ENCODE results near the gene CCNY. TPM values are rescaled to one million over a fixed set of nuclear protein-coding genes. Genes with fewer than 3 reads are reported as not detected.

CCNY gene
- total and polyA plus RNA-seq, 2 experiments from 2014 or later = 51.5 to 55.8 TPM

DNA sequence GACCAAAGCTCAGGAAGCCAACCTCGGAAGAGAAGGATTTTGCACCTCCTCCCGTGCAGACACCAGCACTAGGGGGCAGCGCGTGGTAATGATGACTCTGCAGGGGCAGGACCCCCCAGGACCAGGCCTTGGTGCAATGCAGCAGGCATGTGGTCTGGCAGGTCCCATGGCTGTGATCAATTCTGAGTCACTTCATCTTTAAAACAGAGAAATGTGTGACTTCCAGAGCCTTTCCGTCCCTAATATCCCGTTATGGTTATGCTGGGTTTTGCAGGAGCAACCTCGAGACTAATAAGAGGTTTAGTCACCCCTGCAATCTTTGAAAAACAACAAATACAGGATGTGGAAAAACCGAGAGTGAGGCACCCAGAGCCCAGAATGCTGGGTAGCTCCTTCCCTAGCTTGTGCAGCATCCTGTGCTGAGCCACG lies 238.6 kb downstream of the CCNY start:
- Histone ChIP-seq H3K9me2 (replicated peaks; ENCODE audit: insufficient read depth) (no peaks in the 10 kb centered on the region), H3K4me1 (ENCODE audit: insufficient read depth) (no peaks in the 10 kb centered on the region), H3K9me3 (ENCODE audit: low read depth) (no peaks in the 10 kb centered on the region), H3K79me2 (no peaks in the 10 kb centered on the region), H4K20me1 (ENCODE audit: insufficient read depth, poor library complexity, severe bottlenecking) (no peaks in the 10 kb centered on the region), H3K27ac (no peak overlapping the region), H3K4me2 (no peak overlapping the region), H3K27me3 (no peaks in the 10 kb centered on the region), H2AFZ (no peak overlapping the region), H3K36me3 (replicated peaks; ENCODE audit: insufficient read depth, low read depth) (no peaks in the 10 kb centered on the region), H3K4me3 (no peak overlapping the region)
- no peak for DNase-seq (ENCODE audit: low spot score)
- TF ChIP-seq EZH2phosphoT487 (IDR thresholded peaks at IDR 0.05; ENCODE audit: low read depth, severe bottlenecking, unreplicated experiment) (no peak), EZH2 (IDR thresholded peaks at IDR 0.05; ENCODE audit: borderline replicate concordance) (no peak)
- TF ChIP-seq, protein P1, sequence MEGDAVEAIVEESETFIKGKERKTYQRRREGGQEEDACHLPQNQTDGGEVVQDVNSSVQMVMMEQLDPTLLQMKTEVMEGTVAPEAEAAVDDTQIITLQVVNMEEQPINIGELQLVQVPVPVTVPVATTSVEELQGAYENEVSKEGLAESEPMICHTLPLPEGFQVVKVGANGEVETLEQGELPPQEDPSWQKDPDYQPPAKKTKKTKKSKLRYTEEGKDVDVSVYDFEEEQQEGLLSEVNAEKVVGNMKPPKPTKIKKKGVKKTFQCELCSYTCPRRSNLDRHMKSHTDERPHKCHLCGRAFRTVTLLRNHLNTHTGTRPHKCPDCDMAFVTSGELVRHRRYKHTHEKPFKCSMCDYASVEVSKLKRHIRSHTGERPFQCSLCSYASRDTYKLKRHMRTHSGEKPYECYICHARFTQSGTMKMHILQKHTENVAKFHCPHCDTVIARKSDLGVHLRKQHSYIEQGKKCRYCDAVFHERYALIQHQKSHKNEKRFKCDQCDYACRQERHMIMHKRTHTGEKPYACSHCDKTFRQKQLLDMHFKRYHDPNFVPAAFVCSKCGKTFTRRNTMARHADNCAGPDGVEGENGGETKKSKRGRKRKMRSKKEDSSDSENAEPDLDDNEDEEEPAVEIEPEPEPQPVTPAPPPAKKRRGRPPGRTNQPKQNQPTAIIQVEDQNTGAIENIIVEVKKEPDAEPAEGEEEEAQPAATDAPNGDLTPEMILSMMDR (IDR thresholded peaks at IDR 0.05; ENCODE audit: poor library complexity) = no peak
- WGBS (ENCODE audit: low lambda C conversion rate, missing lambda C conversion rate) = 86% methylated on average over 9 of the region's 9 CpGs

DNA sequence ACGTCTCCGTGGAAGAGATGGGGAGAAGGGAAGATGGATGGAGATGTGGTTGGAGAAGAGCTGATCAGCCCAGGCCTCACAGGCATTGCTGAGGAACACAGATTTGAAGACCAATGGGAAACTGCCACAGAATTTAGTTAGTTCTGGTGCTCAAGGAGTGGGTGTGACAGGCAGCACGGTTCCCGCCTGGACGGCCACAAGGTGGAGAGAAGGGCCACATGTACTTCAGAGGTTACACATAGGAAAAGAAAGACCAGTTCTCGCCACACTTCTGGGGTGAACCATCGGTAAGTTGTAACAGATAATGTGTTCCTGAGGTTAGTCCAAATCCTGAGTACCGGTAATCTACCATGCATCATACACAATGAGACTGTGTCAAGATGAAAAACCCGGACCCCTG lies 239.3 kb downstream of the CCNY start:
- H3K9me2 ChIP-seq (replicated peaks; ENCODE audit: insufficient read depth) = no peaks in the 10 kb centered on the region
- TF ChIP-seq, protein P1 (IDR thresholded peaks at IDR 0.05; ENCODE audit: poor library complexity) = no peak
- no peak for TF ChIP-seq EZH2phosphoT487 (IDR thresholded peaks at IDR 0.05; ENCODE audit: low read depth, severe bottlenecking, unreplicated experiment)
- TF ChIP-seq EZH2 (IDR thresholded peaks at IDR 0.05; ENCODE audit: borderline replicate concordance) = no peak
- no peaks in the 10 kb centered on the region for H4K20me1 ChIP-seq (ENCODE audit: insufficient read depth, poor library complexity, severe bottlenecking)
- H3K4me2 ChIP-seq = no peak overlapping the region
- no peaks in the 10 kb centered on the region for H3K79me2 ChIP-seq
- WGBS (ENCODE audit: low lambda C conversion rate, missing lambda C conversion rate) = 95% methylated on average over 9 of the region's 9 CpGs
- no peaks in the 10 kb centered on the region for H3K9me3 ChIP-seq (ENCODE audit: low read depth)
- no peak overlapping the region for H2AFZ ChIP-seq
- DNase-seq (ENCODE audit: low spot score) = no peak
- H3K4me1 ChIP-seq (ENCODE audit: insufficient read depth) = no peaks in the 10 kb centered on the region
- no peaks in the 10 kb centered on the region for H3K36me3 ChIP-seq (replicated peaks; ENCODE audit: insufficient read depth, low read depth)
- no peak overlapping the region for H3K4me3 ChIP-seq
- no peak overlapping the region for H3K27ac ChIP-seq
- H3K27me3 ChIP-seq = no peaks in the 10 kb centered on the region

DNA sequence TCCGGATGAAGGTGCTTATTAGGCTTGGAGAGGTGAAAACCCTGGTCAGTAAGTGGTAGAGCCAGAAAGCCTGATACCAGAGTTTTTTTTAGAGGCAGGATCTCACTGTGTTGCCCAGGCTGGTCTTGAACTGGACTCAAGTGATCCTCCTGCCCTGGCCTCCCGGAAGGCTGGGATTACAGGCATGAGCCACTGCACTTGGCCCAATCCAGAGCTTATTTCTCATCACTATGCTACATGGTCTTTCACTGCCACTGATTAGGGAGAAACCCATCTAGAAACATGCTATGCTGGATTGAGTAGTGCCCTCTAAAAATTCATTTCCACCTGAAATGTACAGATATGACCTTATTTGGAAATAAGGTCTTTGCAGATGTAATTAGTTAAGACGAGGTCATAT lies 240.4 kb downstream of the CCNY start:
- H3K4me2 ChIP-seq = no peak overlapping the region
- H3K4me1 ChIP-seq (ENCODE audit: insufficient read depth) = no peaks in the 10 kb centered on the region
- H3K27me3 ChIP-seq = no peaks in the 10 kb centered on the region
- no peak overlapping the region for H2AFZ ChIP-seq
- no peak overlapping the region for H3K4me3 ChIP-seq
- H3K36me3 ChIP-seq (replicated peaks; ENCODE audit: insufficient read depth, low read depth) = no peaks in the 10 kb centered on the region
- no peaks in the 10 kb centered on the region for H3K9me3 ChIP-seq (ENCODE audit: low read depth)
- no peak for TF ChIP-seq EZH2 (IDR thresholded peaks at IDR 0.05; ENCODE audit: borderline replicate concordance)
- no peak for TF ChIP-seq EZH2phosphoT487 (IDR thresholded peaks at IDR 0.05; ENCODE audit: low read depth, severe bottlenecking, unreplicated experiment)
- TF ChIP-seq, protein P1 (IDR thresholded peaks at IDR 0.05; ENCODE audit: poor library complexity) = no peak
- no peaks in the 10 kb centered on the region for H4K20me1 ChIP-seq (ENCODE audit: insufficient read depth, poor library complexity, severe bottlenecking)
- no peaks in the 10 kb centered on the region for H3K79me2 ChIP-seq
- no peak overlapping the region for H3K27ac ChIP-seq
- DNase-seq (ENCODE audit: low spot score) = no peak
- no peaks in the 10 kb centered on the region for H3K9me2 ChIP-seq (replicated peaks; ENCODE audit: insufficient read depth)
- 100% methylated on average over 3 of the region's 3 CpGs for WGBS (ENCODE audit: low lambda C conversion rate, missing lambda C conversion rate)

Measured in hepatocyte (in vitro differentiated cells).